GM21367 (cell line): ENCODE data around the gene DSTN.

Experiments used
- ATAC-seq: cut with Tn5 transposase; IDR thresholded peaks from one replicate; pipeline ENCODE4 v1.9.1; 2021; ENCODE audit not compliant: unreplicated experiment

Gene DSTN

DNA sequence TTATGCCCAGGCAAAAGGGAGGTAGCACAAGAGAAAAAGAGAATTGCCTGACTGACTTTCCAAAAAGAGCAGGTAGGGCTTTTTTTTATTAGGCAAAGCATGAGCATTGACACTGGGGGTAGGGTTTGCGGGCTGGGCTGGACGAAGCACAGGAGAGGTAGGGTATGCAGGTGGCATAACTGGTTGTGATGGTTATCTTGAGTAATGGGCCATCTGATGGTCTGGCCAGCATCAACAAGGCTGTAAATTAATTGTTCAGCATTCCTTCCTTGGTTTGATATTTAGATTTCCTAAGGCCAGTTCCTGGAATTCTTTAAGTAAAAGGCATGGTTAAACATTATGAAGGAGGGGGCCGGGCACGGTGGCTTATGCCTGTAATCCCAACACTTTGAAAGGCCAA lies 24.7 kb upstream of the DSTN start:
- ATAC-seq, result no peak

DNA sequence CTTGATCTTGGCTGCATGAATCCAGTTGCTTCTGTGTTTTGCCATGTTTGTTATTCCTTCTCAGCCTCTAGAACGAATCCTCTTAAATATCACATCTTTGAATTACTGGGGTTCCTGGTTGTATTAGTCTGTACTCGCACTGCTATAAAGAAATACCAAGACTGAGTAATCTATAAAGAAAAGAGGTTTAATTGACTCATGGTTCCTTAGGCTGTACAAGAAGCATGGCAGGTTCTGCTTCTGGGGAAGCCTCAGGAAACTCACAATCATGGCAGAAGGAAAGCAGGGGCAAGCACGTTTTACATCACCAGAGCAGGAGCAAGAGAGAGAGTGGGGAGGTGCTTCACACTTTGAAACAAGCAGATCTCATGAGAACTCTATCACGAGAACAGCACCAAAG lies 20.7 kb upstream of the DSTN start:
- ATAC-seq, result no peak

DNA sequence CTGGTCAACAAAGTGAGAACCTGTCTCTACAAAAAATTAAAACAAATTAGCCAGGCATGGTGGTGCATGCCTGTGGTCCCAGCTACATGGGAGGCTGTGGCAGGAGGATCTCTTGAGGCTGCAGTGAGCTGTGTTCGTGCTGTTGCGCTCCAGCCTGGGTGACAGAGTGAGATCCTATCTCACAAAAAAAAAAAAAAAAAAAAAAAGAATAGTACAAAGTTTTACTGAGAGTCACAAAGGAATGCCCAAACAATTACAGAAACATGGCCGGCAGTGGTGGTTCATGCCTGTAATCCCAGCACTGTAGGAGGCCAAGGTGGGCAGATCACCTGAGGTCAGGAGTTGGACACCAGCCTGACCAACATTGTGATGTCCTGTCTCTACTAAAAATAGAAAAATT lies 14.8 kb upstream of the DSTN start:
- ATAC-seq, result no peak

- ATAC-seq, result no peak
Observed at GRCh38 chr20:17556837-17557674, 12.8 kb upstream of the DSTN start.

DNA sequence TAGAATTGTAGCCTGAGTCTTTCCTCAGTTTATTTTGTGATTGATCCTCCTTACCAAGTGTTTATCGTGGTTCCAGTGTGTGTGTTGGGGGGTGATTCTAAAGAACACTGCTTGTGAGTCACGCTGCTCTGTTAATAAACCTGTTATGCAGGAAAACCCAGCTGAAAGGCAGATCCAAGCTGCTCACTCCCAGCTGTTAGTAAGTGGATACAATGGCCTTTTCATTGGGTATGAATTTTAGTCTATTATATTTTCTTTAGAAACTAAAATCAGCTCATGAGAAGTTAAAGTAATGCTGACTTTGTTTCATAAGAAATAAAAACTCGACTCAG lies 12.2 kb upstream of the DSTN start:
- no peak for ATAC-seq

DNA sequence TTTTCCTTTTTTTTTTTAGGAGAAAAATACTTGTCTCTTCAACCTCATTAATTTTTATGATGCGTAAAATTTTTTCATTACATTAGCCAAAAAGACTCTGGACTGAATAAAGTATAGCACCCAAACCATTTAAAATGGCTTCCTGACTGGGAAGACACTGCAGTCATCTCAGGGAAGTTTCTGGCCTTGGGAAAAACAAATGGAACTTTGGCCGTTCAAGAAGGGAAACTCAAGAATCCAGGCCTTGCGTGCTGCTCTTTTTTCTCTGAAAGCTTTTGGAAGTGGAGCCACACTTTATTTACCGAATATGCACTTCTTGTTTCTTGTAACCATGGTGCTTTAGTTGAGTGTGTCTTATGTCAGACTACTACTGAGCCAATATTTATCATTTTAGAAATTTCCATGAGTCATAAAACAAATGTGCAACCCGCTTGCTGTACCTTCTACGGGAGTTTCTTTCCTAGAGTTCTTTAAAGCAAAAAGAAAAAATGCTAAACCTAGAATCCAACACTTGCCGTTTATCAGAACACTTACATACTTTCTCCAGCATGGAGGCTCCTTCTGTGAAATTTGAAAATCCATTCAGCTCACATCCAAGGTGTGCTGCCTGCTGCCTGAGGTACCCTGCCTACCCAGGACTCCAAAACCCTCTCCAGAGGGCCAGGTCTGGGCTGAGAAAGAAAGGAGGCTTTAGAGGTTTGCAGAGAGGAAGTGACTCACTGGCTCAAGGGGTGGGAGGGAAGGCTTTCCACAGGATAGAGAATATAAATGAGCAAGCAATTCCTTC lies 11.5 kb upstream of the DSTN start:
- no peak for ATAC-seq

DNA sequence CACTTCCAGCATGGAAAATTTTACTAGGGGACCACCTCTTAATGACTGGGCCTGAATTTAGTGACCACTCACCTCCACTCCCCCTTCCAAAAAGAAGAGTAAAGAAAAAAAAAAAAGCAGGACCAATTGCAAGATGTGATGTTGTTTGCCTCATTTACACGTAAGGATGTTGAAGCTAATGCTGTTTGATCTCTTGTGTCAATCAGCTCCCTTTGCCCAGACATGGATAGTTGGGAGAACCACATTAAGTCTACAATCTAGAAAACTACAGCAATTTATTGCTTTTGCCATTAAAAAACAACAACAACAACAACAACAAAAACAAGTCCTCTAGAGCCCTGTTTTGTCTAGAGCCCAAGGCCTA lies 11.0 kb upstream of the DSTN start:
- ATAC-seq, result no peak

- no peak for ATAC-seq
Observed at GRCh38 chr20:17559338-17559737, 10.5 kb upstream of the DSTN start.

DNA sequence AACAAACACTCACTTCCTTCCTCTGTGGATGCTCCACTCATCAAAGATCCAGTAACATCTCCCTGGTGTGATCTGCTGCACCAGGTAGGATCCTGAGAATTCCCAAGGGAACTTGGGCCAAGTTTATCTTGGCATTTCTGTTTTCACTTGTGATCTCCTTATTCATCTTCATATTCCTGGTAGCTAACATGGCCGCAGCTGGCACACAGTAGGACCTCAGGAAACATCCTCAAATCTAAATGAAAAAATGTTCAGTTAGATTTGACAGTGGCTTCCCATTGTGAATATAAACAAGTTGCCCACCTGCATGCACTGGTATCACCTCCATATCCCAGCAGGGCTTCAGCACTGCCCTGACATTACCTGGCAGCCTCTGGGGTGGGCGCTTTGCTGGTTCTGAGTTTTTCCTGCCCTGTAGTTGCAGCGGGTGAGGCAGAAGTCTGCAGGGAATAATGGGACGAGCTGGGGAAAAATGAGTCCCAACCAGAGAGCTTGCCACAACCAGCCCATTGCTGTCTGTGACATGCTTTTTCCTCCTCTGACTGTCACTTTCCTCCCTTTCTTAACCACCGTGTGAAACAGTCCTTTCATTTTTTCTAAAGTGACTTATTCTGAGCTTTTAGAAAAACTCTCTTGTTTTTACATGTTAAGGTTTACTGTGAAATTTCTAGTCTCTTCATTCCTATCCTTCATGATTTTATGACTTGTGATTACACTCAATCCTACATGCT lies 9.4 kb upstream of the DSTN start:
- no peak for ATAC-seq

- ATAC-seq, result no peak
Observed at GRCh38 chr20:17562804-17563305, 7.0 kb upstream of the DSTN start.

DNA sequence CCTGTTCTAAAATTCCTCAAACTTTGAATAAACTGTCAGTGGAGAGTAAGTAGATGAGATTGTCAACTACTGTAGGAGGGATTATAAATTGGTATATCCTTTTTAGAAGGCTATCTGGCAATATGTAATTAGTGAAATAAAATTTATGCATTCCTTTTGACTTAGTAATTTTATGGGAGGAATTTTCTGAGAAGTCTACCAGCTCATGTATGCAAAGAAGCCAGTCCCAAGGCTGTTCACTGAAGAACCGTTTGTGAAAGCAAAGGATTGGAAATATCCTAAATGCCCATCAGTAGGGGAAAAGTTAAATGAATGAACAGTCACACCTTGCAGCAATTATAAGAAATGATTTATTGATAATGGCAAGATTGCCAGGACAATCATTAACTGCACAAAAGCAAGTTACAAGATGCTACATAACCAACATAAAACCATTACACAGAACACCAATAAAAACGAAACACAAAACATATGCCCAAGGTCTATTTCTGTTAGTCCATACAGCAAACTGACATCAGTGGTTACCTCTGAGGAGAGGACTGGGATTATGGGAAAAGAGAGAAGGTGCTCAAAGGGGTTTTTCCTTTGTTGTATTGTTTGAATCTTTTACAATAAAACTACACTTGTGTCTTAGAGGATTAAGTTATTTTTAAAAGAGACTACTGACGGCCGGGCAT lies 4.6 kb upstream of the DSTN start:
- no peak for ATAC-seq

- no peak for ATAC-seq
Observed at GRCh38 chr20:17566345-17566744, 3.5 kb upstream of the DSTN start.

DNA sequence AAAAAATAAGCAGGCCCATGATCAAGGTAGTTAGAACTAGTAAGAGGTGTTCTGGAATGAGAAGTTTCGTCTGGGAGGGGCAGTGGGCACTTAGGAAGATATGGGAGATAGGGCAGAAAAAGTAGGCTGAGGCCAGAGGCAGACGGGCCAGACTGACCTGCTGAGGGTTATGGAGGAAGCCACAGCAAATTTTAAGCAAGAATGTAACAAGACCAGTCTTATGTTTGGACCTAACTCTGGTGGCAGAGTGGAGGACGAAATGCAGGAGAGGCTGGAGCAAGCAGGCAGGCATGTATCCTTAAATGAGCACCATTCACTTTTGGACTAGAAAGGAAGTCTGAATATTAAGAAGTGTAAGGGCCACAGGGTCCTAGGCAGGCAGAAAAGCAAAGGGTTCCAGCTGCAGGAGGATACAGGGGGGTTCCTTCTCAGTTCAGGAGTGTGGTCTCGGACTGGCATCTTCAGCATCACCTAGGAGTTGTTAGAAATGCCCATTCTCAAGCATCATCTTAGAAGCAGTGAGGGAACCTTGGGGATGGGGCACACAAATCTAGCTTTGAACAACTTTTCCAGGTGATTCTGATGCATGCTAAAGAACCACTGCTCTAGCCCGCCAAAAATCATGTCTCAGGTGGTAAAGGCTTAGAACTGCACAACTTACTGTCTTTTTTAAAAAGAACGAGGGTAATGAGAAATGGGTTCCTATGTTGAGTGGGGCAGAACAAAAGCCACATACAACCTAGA lies 1.7 kb upstream of the DSTN start:
- no peak for ATAC-seq

DNA sequence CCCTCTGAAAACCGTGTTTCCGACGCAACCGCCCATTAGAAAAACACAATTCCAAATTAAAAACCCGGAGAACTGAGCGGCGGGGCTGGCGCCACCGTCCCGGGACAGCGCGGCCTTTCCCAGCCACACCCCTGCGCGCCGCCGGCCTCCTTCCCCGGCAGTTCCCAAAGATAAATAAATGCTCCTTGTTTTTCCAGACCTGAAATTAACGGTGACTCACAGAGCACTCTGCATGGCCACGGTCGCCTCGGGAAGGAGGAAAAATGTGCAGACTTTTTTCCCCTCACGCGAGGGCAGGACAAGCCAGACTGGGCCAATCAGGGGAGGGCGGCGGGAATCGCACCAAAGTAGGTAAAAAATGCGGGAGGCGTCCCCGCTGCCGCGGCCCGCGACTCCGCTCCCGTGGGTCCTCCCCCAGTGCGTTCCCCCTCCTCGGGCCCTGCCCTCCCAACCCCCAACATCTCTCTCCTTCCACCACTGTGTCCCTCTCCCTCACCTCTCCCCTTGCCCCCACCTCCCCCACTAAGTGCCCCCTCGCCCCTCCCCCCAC lies 828 bp upstream of the DSTN start:
- no peak for ATAC-seq

DNA sequence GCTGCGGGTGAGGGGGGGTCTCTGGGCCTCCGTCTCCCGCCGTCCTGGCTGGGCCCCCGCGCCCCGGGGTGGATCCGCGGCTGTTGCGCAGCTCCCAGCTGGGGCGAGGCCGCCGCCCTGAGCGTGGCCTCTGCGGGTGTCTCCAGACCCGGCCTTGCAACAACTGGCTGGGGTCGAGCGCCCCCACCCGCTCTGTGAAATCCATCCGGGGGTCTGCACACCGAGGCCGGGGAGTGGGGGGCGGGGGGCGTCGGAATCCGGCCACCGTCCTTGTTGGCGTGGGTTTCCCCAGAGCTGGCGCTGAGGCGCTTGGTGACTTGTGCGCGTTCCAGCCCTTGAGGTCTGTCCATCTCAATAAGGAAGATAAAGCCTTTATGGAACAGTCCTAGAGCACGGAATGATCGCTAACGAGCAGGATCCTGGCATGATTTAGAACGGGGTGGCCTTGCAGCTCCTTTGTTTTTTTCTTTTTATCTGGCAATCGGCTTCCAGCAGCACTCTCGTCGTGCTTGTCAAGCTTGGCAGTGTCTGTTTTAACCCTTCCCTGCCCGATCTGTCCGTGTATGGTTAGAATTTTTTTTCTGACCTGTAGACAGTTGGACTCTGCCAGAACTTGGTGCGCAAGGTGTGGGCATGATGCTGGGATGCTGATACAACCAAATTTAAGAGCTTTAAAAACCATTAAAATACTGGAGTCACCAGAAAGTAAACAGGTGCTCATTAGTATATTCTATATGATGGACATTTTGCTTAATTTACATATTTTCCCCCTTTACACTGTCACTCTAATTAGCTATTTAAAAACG lies 675 bp downstream of the DSTN start:
- no peak for ATAC-seq

GRCh38 chr20:17571153-17571527 lies 1.3 kb downstream of the DSTN start:
- ATAC-seq, result no peak

DNA sequence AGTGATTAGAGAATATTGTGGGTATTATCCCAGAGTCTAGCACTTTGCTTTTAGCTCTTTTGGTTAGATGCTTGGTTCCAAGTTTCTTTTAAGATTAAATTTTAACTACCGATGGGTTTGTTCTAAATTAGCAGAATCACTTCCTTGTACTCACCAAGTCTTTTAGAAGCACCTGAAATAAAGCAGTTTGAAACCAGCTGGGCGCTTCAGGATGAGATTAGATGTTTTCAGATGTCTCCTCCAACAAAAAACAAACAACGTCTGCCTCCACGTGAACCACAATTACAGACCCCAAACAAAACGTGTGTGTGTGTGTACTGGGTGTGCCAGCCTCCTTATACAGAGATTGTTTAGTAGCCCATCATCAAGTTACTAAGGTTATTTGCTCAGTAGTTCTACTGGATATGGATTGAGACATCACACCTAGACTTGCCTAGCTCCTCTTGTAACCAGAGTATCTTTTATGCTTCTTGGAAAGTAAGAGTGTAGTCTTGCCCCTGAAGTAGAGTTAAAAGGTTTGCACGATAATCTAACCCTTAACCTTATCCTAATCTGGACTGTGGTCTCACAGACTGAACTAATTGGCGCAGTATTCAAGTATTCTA lies 2.3 kb downstream of the DSTN start:
- ATAC-seq, result no peak

- no peak for ATAC-seq
Observed at GRCh38 chr20:17573463-17573862, 3.6 kb downstream of the DSTN start.

DNA sequence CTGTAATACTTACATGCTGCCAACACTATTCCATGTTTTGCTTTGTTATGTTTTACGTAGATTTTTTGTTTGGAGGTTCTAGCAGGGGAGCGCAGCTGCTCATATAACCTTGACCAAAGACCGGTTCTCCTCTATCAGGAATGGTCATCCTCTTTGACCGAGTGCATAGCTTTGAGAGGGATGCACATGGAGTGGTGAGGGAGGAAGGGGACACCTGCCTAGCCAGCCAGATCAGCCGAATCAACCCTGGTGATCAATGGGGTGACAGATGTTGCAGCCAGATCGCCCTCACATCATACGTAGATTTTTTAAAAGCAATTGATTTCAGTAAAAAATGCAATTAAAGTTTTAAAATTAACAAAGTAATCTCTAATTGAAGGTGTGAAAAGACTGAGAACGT lies 6.3 kb downstream of the DSTN start:
- ATAC-seq, result no peak
